IMR-90 (cell line): Measurements from ENCODE around the gene NRXN2. TPM values are rescaled to one million over a fixed set of nuclear protein-coding genes. Genes with fewer than 3 reads are reported as not detected.

Experiments
- ATAC-seq: fragments of 200-7000 bp; cut with Tn5 transposase; 2 replicates; pipeline ENCODE4 v1.9.1; 2020; ENCODE audit warnings: low read depth, mild to moderate bottlenecking, moderate library complexity
- BruUV-seq: library from RNA; stranded (reverse); fragments of 400-500 nt; replicated peaks from 2 replicates; lab custom pipeline; 2021; lab: Mats Ljungman, UMichigan
- CTCF ChIA-PET: fragments of 300-600 bp; formaldehyde crosslinking; extraction: SDS; loops from one replicate; lab custom pipeline; 2021; ENCODE audit warnings: antibody characterized with exemption; lab: Yijun Ruan, JAX
- POLR2A ChIA-PET: fragments of 300-600 bp; sonication (Branson Sonifier 250); formaldehyde crosslinking; loops from one replicate; lab custom pipeline; 2022; ENCODE audit warnings: antibody characterized with exemption; ENCODE audit not compliant: unreplicated experiment; lab: Charles Lee
- DNase-seq: peaks from one replicate; pipeline ENCODE4 v3.0.0; 2013
- H2AFZ ChIP-seq: replicated peaks from 2 replicates; pipeline ENCODE3; 2013; ENCODE audit warnings: low read length, mild to moderate bottlenecking; ENCODE audit not compliant: poor library complexity
- H2AK5ac ChIP-seq: 2 replicates; pipeline ENCODE4 v1.6.1; 2013; ENCODE audit warnings: low read depth, low read length, inconsistent platforms
- H2AK9ac ChIP-seq: replicated peaks from 2 replicates; pipeline ENCODE3; 2013; ENCODE audit warnings: mild to moderate bottlenecking, low read depth, low read length, moderate library complexity; ENCODE audit not compliant: poor library complexity
- H2BK120ac ChIP-seq: 2 replicates; pipeline ENCODE4 v1.6.1; 2013; ENCODE audit warnings: low read depth, low read length, inconsistent platforms
- H2BK15ac ChIP-seq: 3 replicates; pipeline ENCODE4 v1.6.1; 2013; ENCODE audit warnings: low read depth, low read length, inconsistent platforms
- H2BK20ac ChIP-seq: 2 replicates; pipeline ENCODE4 v1.6.1; 2013; ENCODE audit warnings: low read depth, mild to moderate bottlenecking, inconsistent platforms, low read length, moderate library complexity
- H2BK5ac ChIP-seq: 2 replicates; pipeline ENCODE4 v1.6.1; 2013; ENCODE audit warnings: mild to moderate bottlenecking, low read depth, low read length, inconsistent platforms; ENCODE audit not compliant: poor library complexity, severe bottlenecking
- H3K14ac ChIP-seq: replicated peaks from 2 replicates; pipeline ENCODE4 v1.6.1; 2013; ENCODE audit warnings: low read depth, low read length, inconsistent platforms
- H3K18ac ChIP-seq: 2 replicates; pipeline ENCODE4 v1.6.1; 2013; ENCODE audit warnings: low read depth, low read length, control low read depth
- H3K23ac ChIP-seq: 2 replicates; pipeline ENCODE4 v1.6.1; 2013; ENCODE audit warnings: low read depth, low read length, inconsistent platforms
- H3K27ac ChIP-seq: 2 replicates; pipeline ENCODE4 v1.5.1; 2013; ENCODE audit warnings: mild to moderate bottlenecking, control low read depth, low read length; ENCODE audit not compliant: insufficient read depth
- H3K27me3 ChIP-seq: 2 replicates; pipeline ENCODE4 v1.6.1; 2013; ENCODE audit warnings: low read length; ENCODE audit not compliant: control insufficient read depth, insufficient read depth
- H3K36me3 ChIP-seq: 2 replicates; pipeline ENCODE4 v1.6.1; 2013; ENCODE audit warnings: low read length, mixed read lengths; ENCODE audit not compliant: control insufficient read depth, insufficient read depth
- H3K4ac ChIP-seq: 2 replicates; pipeline ENCODE4 v1.6.1; 2013; ENCODE audit warnings: low read depth, low read length, inconsistent platforms
- H3K4me1 ChIP-seq: 2 replicates; pipeline ENCODE4 v1.6.1; 2013; ENCODE audit warnings: low read length, mixed read lengths; ENCODE audit not compliant: control insufficient read depth, insufficient read depth
- H3K4me2 ChIP-seq: 2 replicates; pipeline ENCODE4 v1.6.1; 2013; ENCODE audit warnings: low read depth, mild to moderate bottlenecking, control low read depth, low read length, moderate library complexity
- H3K4me3 ChIP-seq: 2 replicates; pipeline ENCODE4 v1.5.1; 2013; ENCODE audit warnings: low read depth, mild to moderate bottlenecking, control low read depth, low read length, moderate library complexity; ENCODE audit not compliant: insufficient read depth
- H3K56ac ChIP-seq: 2 replicates; pipeline ENCODE4 v1.6.1; 2013; ENCODE audit warnings: low read length, inconsistent platforms; ENCODE audit not compliant: insufficient read depth; ENCODE audit errors: extremely low read depth
- H3K79me1 ChIP-seq, 2 experiments: 2 replicates each; pipeline ENCODE4 v1.6.1; 2013; ENCODE audit warnings: low read length in 2 of 2, inconsistent platforms in 1 of 2, low read depth in 1 of 2
- H3K9ac ChIP-seq: 2 replicates; pipeline ENCODE4 v1.6.1; 2013; ENCODE audit warnings: low read depth, low read length, control low read depth
- H3K9me1 ChIP-seq: 2 replicates; pipeline ENCODE4 v1.6.1; 2013; ENCODE audit warnings: low read length, inconsistent platforms; ENCODE audit not compliant: insufficient read depth
- H3K9me3 ChIP-seq: 2 replicates; pipeline ENCODE4 v1.6.1; 2013; ENCODE audit warnings: low read length; ENCODE audit not compliant: control insufficient read depth, insufficient read depth
- H4K20me1 ChIP-seq: 2 replicates; pipeline ENCODE4 v1.6.1; 2013; ENCODE audit warnings: low read length, inconsistent platforms; ENCODE audit not compliant: insufficient read depth
- H4K5ac ChIP-seq: 2 replicates; pipeline ENCODE4 v1.6.1; 2013; ENCODE audit warnings: mild to moderate bottlenecking, low read depth, low read length, control low read depth
- H4K8ac ChIP-seq, 2 experiments: 2 replicates each; pipeline ENCODE4 v1.6.1; 2013; ENCODE audit warnings: low read depth in 2 of 2, low read length in 2 of 2, control low read depth in 1 of 2, inconsistent platforms in 1 of 2
- H4K91ac ChIP-seq: 2 replicates; pipeline ENCODE4 v1.6.1; 2013; ENCODE audit warnings: low read depth, low read length, inconsistent platforms; ENCODE audit not compliant: insufficient read depth
- BHLHE40 ChIP-seq: fragments of 150-350 bp; IDR thresholded peaks from 2 replicates; pipeline ENCODE4 v1.6.1; 2016; ENCODE audit warnings: mild to moderate bottlenecking, low read depth, low read length
- CEBPB ChIP-seq: IDR thresholded peaks from 2 replicates; pipeline ENCODE4 v1.6.1; 2012; ENCODE audit warnings: low read depth, low read length, improper control_type of control experiment
- CHD1 ChIP-seq: IDR thresholded peaks from 2 replicates; pipeline ENCODE4 v1.6.1; 2012; ENCODE audit warnings: low read depth, low read length, improper control_type of control experiment
- ELK1 ChIP-seq: fragments of 150-350 bp; IDR thresholded peaks from 2 replicates; pipeline ENCODE4 v1.6.1; 2016; ENCODE audit warnings: low read depth, mild to moderate bottlenecking, low read length, moderate library complexity, borderline replicate concordance
- FOS ChIP-seq: fragments of 150-350 bp; IDR thresholded peaks from 2 replicates; pipeline ENCODE4 v1.6.1; 2016; ENCODE audit warnings: low read depth, low read length
- MAFK ChIP-seq: IDR thresholded peaks from 2 replicates; pipeline ENCODE4 v1.6.1; 2012; ENCODE audit warnings: low read depth, low read length, improper control_type of control experiment
- MAZ ChIP-seq: IDR thresholded peaks from 2 replicates; pipeline ENCODE4 v1.6.1; 2012; ENCODE audit warnings: low read depth, mild to moderate bottlenecking, low read length, improper control_type of control experiment, moderate library complexity, borderline replicate concordance
- MXI1 ChIP-seq: IDR thresholded peaks from 2 replicates; pipeline ENCODE4 v1.6.1; 2012; ENCODE audit warnings: low read depth, mild to moderate bottlenecking, low read length, moderate library complexity, borderline replicate concordance
- NFE2L2 ChIP-seq: fragments of 150-350 bp; IDR thresholded peaks from 2 replicates; pipeline ENCODE4 v1.6.1; 2016; ENCODE audit warnings: low read depth, mild to moderate bottlenecking, low read length
- POLR2A ChIP-seq: IDR thresholded peaks from 2 replicates; pipeline ENCODE4 v1.6.1; 2012; ENCODE audit warnings: mild to moderate bottlenecking, low read depth, low read length
- RAD21 ChIP-seq: IDR thresholded peaks from 2 replicates; pipeline ENCODE4 v1.6.1; 2012; ENCODE audit warnings: low read length, improper control_type of control experiment
- RCOR1 ChIP-seq: IDR thresholded peaks from 2 replicates; pipeline ENCODE4 v1.6.1; 2012; ENCODE audit warnings: mild to moderate bottlenecking, low read length, improper control_type of control experiment; ENCODE audit not compliant: insufficient replicate concordance
- RFX5 ChIP-seq: IDR thresholded peaks from 2 replicates; pipeline ENCODE4 v1.8.0; 2012; ENCODE audit warnings: low read depth, mild to moderate bottlenecking, low read length, moderate library complexity
- SMC3 ChIP-seq: fragments of 150-350 bp; IDR thresholded peaks from 2 replicates; pipeline ENCODE4 v1.6.1; 2016; ENCODE audit warnings: low read depth, mild to moderate bottlenecking, antibody characterized with exemption, low read length, moderate library complexity
- USF2 ChIP-seq: fragments of 150-350 bp; IDR thresholded peaks from 2 replicates; pipeline ENCODE4 v1.6.1; 2017; ENCODE audit warnings: mild to moderate bottlenecking, antibody characterized with exemption, low read length, low read depth
- WGBS, 2 experiments: methylation state at CpG; one replicate each; pipeline versions ENCODE4 v1.1.5 to v1.1.7; 2013; ENCODE audit warnings: missing lambda C conversion rate in 2 of 2; ENCODE audit not compliant: insufficient read length in 1 of 2; ENCODE audit errors: extremely low coverage in 2 of 2; 5-methylcytosine and 5-hydroxymethylcytosine counted together
- dilution Hi-C: fragments of 300-500 bp; cut with HindIII; formaldehyde crosslinking; loops from one replicate; pipeline ENCODE4 v1.14.3; 2018; ENCODE audit warnings: low sequenced_read_pairs; ENCODE audit not compliant: unreplicated experiment
- in situ Hi-C: fragments of 300-500 bp; cut with MboI; formaldehyde crosslinking; loops from 3 replicates; pipeline ENCODE4 v1.14.3; 2019; ENCODE audit warnings: low sequenced_read_pairs, inconsistent platforms, mixed read lengths
- intact Hi-C: fragments of 100-400 bp; cut with micrococcal nuclease; formaldehyde crosslinking; loops from 2 replicates; pipeline ENCODE4 v1.10.0; 2022
- polyA plus RNA-seq, 3 experiments: library from polyadenylated mRNA; depleted of rRNA; stranded (reverse); fragments of >200 nt; gene quantifications; 2 replicates each; pipeline ENCODE4 v1.2.3, GENCODE V29; 2012; ENCODE audit warnings: low replicate concordance in 1 of 3
- total RNA-seq: library from RNA; depleted of rRNA; stranded (reverse); fragments of >200 nt; gene quantifications from 2 replicates; pipeline ENCODE4 v1.2.3, GENCODE V29; 2012
- TF ChIP-seq, protein P1 (sequence below): conservative IDR thresholded peaks from 2 replicates; pipeline ENCODE4 v1.5.1; 2012; ENCODE audit warnings: mild to moderate bottlenecking, low read depth, low read length, improper control_type of control experiment

NRXN2 gene
- total and polyA plus RNA-seq, 2 of the 4 experiments (the other 2 are of a cell fraction) = 0.18 to 0.22 TPM

DNA sequence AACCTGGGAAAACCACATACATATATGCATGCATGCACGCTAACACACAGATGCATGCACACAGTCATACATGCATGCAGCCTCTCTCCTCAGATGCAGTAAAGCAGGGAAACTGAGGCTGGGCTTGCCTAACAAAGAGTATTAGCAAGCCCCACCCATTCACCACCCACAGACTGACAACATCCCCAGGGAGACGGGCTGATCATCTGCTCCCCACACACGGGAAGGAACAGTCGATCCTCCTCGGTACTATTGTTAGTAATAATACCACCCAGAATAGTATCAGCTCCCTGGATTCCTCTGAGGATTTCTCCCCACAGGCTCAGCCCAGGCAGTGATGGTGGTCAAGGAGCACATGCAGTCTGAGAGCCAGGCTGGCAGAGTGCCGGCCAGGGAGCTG lies 90.8 kb downstream of the NRXN2 start:
- Histone ChIP-seq H3K4me2 (no peak overlapping the region), H4K5ac (no peak overlapping the region), H4K8ac (no peak overlapping the region), H3K9me3 (no peaks in the 10 kb centered on the region), H3K4me3 (no peak overlapping the region), H3K27ac (no peak overlapping the region), H3K9ac (no peak overlapping the region), H3K14ac (no peak overlapping the region), H2BK15ac (no peak overlapping the region), H3K36me3 (no peaks in the 10 kb centered on the region), H2BK5ac (no peak overlapping the region), H3K9me1 (no peaks in the 10 kb centered on the region), H3K4ac (no peak overlapping the region), H3K79me1 (no peaks in the 10 kb centered on the region), H2BK120ac (no peak overlapping the region), H3K18ac (no peak overlapping the region), H2BK20ac (no peak overlapping the region), H4K91ac (no peak overlapping the region), H2AK5ac (no peak overlapping the region), H4K20me1 (no peaks in the 10 kb centered on the region), H3K56ac (no peak overlapping the region), H2AK9ac (no peak overlapping the region), H3K23ac (no peak overlapping the region), H3K27me3 (peaks cover 65% of the 10 kb centered on the region), H3K4me1 (no peaks in the 10 kb centered on the region), H2AFZ (no peak overlapping the region)
- ATAC-seq = no peak
- dilution Hi-C loops (no loop called here), intact Hi-C loops (no loop called here), in situ Hi-C loops (no loop called here)
- TF ChIP-seq MAZ = no peak
- TF ChIP-seq FOS = no peak
- TF ChIP-seq BHLHE40 = no peak
- TF ChIP-seq MAFK = no peak
- TF ChIP-seq MXI1 = no peak
- TF ChIP-seq RAD21 = no peak
- no peak for TF ChIP-seq ELK1
- TF ChIP-seq CEBPB = no peak
- no peak for TF ChIP-seq SMC3
- no peak for TF ChIP-seq USF2
- no peak for TF ChIP-seq POLR2A
- TF ChIP-seq CHD1 = no peak
- no peak for TF ChIP-seq NFE2L2
- no peak for TF ChIP-seq RCOR1
- TF ChIP-seq, protein P1, sequence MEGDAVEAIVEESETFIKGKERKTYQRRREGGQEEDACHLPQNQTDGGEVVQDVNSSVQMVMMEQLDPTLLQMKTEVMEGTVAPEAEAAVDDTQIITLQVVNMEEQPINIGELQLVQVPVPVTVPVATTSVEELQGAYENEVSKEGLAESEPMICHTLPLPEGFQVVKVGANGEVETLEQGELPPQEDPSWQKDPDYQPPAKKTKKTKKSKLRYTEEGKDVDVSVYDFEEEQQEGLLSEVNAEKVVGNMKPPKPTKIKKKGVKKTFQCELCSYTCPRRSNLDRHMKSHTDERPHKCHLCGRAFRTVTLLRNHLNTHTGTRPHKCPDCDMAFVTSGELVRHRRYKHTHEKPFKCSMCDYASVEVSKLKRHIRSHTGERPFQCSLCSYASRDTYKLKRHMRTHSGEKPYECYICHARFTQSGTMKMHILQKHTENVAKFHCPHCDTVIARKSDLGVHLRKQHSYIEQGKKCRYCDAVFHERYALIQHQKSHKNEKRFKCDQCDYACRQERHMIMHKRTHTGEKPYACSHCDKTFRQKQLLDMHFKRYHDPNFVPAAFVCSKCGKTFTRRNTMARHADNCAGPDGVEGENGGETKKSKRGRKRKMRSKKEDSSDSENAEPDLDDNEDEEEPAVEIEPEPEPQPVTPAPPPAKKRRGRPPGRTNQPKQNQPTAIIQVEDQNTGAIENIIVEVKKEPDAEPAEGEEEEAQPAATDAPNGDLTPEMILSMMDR = no peak
- no peak for TF ChIP-seq RFX5
- ChIA-PET CTCF (no interaction called here), POLR2A (no interaction called here)
- DNase-seq = no peak
- no TSS peak for BruUV-seq
- 80% methylated on average over 1 of the region's 6 CpGs; no CpG with 5 or more reads in 1 of the 2 experiments for WGBS, 2 experiments
